Superior temporal gyrus (tissue), 1 donor: ENCODE measurements around the gene MVD.

ENCODE experiments used
- DNase-seq: peaks from one replicate; pipeline ENCODE4 v3.0.0-alpha.2; 2016; ENCODE audit errors: extremely low spot score

Gene MVD

DNA sequence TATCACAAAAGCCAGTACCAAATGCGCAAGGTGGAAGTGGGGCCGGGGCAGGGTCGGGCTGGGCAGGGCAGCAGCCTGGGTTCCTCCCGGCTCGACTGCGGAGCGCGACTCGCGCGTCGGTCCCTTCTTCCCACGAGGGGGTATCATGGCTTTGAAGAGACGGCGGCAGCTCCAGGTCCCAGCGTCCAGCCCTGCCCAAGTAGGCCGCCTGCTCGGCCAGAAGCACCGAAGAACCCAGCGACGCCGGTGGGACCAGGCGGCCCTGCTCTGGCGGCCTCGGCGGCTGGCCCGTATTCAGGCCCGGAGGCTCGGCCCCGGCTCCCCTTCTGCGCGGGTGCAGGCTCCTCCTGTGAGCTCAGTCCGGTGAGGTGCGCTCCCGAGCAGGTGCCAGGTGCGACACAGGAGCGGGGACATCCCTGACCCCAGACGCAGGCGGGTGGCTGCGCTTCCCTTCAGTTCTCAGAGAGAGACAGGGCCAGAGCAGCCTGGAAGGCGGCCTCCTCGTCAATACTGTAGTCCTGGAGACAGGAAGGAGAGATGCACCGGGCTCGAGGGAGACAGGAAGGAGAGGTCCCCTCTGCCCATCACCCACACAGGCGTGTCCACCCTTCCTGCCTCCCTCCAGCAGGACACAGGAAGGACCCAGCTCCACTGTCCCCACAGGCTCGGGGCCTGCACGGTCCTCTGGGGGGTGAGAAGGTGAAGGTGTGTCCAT, 34.4 kb upstream of the MVD start:
- DNase-seq: no peak

DNA sequence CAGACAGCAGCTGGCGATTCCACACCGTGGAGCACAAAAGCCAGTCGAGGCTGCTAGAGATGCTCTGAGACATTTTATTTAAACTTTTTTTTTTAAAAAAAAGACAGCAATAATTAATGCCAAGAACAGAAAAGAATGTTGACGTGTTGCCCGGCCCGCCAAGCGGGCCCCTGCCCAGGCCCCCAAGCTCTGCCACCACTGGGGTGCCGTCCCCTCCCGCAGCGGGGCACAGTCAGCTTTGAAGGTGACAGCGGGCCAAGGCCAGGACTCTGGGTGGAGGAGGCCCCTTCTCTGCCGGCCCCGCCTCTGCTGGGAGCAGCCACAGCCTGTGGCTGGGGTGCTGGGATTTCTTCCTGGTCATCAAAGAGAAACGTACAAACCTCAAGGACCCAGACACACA, 33.5 kb upstream of the MVD start:
- DNase-seq: no peak

DNA sequence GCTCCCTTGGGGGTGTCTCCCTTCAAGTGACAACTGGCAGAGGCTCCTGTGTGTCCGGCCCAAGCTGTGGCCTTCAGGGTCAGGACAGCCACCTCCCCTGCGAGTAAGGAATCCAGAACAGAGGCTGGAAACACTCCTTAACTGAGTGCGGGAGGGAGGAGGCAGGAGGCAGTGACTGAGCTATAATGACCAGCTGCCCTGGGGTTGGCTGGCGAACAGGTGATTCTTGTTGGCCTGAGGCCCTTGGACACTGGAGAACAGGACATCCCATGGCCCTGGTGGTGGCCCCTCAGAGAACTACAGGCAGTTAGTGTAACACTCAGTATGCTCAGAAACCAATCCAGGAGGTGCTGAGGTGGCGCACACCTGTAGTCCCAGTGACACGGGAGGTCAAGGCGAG, 32.9 kb upstream of the MVD start:
- no peak for DNase-seq

DNA sequence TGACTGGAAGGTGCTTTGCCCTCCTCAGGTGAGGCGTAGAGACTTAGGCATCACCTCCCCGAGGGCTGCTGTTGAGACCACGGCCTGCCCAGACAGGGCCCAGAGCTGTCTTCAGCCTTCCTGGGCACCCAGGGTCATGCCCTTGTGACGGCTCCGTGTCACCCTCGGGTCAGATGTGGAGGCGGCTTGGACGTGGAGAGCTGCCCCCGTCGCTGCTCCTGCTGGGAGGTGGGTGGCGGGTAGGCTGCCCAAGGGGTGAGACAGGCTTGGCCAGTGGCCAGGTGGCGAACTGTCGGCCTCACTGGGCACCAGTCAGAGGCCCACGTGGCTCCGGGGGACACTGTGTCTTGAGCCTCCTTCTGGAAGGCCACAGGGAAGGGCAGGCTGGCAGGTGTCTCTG, 32.3 kb upstream of the MVD start:
- DNase-seq: no peak

DNA sequence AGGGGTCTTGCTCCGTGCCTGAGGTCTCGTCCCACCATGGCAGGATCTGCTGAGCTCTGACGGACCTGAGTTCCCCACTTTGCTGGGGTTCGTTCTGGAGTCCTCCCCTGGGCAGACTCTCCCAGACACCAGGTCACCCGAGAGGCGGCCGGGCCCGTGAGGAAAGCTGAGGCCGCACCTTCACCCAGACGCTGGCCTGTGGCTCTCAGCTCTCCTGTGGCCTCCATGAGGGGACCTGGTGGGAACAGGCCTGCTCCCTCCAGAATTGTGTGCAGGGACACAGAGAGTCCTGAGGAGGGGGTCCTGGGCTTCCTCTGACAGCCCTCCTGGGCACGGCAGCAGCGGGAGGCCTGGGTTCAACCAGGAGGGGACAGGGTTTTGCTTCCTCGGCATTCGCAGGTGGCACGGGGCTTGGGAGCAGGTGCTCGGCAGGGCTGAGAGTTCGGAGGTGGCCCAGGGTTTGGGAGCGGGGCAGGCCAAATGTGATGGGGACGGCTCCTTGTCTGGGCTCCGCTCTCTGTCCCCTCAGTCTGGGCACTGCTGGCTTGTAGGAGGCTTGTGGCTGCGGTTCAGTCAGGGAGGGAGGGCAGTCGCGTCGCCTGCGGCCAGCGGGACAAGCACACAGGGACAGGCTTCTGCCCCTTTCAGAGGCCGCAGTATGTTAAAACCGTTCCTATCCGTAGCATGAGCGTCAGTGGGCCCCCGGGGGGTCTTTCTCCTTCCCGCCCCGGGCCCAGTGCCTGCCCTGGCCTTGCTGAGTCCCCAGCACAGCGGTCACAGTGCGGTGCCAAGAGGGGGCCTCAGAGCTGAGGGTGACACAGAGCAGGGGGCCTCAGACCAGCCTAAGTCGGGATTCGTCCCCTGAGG, 31.6 kb upstream of the MVD start:
- no peak for DNase-seq

DNA sequence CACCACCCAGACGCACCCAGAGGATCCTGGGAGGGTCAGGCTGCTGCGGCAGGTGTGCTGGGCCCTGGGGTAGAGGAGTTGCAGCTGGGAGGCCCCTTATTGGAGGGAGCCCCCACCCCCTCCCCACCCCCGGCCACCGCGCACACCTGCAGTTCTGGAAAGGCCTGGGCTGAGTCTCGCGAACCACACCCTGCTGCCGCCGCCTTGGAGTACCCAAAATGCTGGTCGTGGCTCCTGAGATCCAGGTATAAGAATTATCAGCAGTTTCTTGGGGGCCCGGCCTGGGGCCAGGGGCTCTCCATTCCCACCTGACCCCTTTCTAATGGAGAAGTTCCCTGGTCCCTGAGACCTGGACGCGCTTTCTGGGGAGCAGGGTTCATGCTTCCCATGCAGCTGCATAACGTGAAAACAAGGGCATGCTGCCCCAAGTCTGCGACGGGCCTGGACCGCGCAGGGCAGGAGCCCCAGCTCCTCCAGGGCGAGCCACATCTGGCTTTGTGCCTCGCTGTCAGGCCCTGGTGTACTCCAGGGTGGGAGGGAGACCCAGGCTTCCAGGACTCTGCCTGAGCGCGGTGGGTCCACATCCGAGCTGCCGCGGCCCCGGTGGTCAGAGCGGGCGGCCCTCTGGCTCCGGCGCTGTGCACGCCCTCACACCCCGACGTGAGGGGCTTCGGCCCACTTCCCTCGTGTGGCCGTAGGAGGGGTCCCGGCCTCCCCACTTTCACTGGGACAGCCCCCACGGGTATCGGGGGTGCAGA, 30.7 kb upstream of the MVD start:
- DNase-seq: no peak

DNA sequence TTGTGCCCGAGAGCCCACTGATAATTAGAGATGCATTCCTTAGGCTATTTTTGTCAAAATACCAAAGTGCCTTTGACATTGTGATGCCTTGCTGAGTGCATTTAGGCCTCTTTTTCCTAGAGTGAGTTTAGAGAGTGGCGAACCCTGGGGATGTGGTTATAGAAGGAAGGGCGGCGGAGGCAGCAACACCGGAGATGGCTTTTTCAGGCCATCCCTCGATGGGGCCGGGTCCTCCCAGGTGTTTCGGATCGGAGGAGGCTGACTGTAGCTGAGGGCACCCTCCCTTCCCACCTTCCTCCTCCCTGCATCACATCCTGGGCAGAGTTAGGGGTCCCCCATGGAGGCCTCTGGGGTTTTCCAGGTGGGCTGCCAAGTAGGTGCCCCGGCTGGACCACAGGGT, 30.0 kb upstream of the MVD start:
- DNase-seq: no peak

DNA sequence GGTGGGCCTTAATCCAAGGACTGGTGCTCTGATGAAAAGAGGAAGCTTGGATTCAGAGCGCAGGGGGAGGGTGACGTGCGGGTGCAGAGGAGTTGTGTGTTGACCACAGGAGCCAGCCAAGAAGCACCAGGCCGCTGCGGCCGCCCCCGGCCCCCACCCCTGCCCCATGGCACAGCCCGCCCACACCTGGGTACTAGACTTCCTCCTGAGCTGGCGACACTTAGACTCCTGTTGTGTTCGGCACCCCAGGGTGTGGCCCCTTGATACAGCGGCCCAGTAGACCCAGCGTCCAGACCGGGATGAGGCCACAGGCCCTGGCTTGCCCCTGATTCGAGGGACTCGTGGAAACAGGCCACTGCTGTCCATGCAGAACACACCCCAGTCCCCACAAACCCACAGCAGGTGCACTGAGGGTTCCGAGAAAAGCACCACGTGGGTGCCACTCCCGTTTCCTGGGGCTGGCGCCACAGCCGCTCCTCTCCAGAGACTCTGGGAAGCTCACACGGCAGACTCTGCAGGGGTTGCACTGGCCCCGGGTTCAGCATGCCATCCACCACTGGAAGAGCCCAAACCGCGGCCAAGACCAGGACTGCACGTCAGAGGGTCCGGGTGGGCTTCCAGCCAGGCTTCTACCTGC, 29.2 kb upstream of the MVD start:
- DNase-seq: no peak

GRCh38 chr16:88691129-88691813, 28.4 kb upstream of the MVD start:
- no peak for DNase-seq

- no peak for DNase-seq
Observed at GRCh38 chr16:88690341-88691128, 27.6 kb upstream of the MVD start.

- no peak for DNase-seq
Observed at GRCh38 chr16:88688013-88688778, 25.3 kb upstream of the MVD start.

GRCh38 chr16:88687676-88688012, 24.8 kb upstream of the MVD start:
- no peak for DNase-seq

DNA sequence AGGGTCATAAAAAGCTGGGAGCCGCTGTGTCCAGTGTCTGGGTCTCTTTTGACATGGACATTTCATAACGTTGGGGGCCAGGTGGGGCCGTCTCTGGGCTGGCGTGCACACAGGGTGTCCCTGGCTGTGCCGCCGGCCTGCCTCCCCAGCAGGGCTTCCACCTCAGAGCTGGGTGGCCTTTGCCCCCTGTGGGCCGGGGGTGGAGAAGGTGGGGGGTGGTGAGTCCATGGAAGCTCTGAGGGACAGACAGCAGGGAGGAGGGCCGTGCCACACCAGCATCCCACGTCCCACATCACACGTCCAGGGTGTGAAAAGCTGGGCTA, 24.3 kb upstream of the MVD start:
- DNase-seq: no peak

- DNase-seq: no peak
Observed at GRCh38 chr16:88686439-88687253, 23.8 kb upstream of the MVD start, which contains the start of gene SNAI3. Gene SNAI3 (minus strand): TSS chr16:88686507. CDS start chr16:88686406, 101 bp downstream.

DNA sequence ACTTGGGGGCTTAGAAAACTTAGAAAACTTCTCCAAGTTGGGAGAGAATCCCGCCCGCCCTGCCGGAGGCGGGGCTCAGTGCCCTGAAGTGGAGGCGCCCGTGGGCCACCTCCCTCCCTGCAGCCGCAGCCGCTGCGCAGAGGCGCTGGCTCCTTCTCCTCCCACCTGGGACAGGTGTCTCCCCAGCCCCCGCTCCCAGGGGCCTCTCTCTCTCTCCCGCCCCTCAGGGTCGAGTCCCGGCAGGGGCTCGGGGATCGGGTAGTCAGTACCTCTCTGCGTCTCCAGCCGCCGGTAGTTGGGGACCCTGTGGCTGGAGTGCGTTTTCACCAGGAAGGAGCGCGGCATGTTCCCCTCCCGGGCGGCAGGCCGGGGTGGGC, 23.2 kb upstream of the MVD start:
- DNase-seq: no peak

DNA sequence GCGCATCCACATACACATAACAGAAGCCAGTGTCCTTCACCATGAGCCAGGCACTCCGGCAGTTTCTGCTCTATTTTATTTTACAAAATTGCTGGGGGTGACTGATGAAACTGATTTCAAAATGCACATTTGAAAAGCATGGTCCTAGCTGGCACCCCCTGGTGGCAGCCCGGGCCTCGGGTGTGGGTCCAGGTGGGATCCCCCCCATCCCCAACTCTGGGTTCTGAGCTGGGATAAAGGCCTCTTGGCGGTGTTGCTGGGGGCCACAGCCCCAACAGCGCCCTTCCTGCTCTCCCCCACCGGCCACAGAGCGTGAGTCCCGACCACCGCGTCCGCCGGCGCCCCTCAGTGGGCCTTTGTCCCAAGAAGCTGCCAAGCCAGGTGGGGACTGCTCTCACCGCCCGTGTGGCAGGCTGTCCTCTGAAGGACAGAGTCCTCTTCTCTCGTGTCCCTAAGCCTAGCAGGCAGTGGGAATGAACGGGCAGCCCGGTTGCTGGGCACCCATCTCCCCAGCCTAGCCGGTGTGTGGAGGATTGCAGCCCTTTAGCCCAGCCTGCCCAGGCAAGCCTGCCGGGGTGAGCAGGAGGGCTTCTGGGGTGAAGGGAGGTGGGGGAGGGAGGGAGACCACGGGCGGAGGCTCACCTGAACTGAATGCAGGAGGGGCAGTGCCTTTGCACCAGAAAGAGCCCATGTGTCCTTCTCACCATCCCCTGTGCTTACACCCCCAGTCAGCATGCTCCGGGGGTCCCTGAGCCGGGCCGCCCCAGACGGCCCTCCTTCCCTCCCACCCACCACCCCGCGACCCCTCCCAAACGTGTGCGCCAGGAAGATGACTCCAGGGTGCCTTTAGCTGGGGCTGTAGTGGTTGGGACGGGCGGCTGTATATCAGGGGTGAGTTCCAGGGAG, 22.5 kb upstream of the MVD start:
- DNase-seq: no peak

DNA sequence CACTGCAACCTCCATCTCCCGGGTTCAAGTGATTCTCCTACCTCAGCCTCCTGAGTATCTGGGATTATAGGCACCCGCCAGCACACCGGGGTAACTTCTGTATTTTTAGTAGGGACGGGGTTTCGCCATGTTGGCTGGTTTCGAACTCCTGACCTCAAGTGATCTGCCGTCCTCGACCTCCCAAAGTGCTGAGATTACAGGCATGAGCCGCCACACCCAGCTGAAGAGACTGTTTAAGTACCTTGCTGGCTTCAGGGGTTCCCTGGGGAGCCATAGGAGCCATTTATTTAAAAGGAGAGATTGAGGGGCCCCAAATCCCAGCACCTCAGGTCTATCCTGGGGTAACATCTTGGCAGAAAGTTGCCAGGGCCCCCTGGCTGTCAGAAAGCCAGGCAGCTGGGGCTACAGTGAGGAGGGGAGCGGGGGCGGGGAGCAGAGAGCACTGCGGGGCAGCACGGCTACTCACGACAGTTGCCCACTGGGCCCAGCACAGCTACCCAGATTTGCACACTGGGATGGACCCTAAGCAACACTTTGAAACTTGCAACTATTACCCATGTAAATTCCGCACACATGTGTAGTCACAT, 21.8 kb upstream of the MVD start:
- DNase-seq: no peak
